ENCODE results near the gene NXPH2.

NXPH2 gene

GRCh38 chr2:138779781-138780445 is at the start of gene NXPH2:
NXPH2 (minus strand) TSS chr2:138780390; CDS start chr2:138780241, 149 bp downstream.
- no peak for DNase-seq (ENCODE audit: low read depth in 2 of 2)

- DNase-seq (ENCODE audit: low read depth in 2 of 2): peak in 1 of 2 donors; percentile 10
Measured at GRCh38 chr2:138829326-138829919, 49.2 kb upstream of the NXPH2 start.

GRCh38 chr2:138827426-138828054 is 47.4 kb upstream of the NXPH2 start:
- peak in 1 of 2 donors; percentile 10 for DNase-seq (ENCODE audit: low read depth in 2 of 2)

DNA sequence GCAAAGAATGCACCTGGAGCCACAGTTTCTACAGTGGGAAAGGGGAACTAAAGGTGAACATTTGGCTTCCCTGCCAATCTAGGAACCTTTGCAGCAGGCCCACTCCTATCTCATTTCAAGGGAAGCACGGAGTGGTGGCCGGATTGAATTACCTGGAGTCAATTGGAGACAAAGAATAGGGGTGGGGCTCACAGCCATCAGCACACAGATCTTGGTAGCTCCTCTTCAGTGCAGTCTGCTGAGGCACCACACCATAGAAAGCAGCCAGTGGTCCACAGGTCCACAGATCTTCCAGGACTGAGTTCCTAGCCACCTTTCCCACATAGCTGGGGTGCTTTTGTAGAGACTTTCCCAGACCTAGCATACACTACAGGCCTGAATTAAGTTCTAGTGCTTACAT is 43.5 kb upstream of the NXPH2 start:
- no peak for DNase-seq (ENCODE audit: low read depth in 2 of 2)

DNA sequence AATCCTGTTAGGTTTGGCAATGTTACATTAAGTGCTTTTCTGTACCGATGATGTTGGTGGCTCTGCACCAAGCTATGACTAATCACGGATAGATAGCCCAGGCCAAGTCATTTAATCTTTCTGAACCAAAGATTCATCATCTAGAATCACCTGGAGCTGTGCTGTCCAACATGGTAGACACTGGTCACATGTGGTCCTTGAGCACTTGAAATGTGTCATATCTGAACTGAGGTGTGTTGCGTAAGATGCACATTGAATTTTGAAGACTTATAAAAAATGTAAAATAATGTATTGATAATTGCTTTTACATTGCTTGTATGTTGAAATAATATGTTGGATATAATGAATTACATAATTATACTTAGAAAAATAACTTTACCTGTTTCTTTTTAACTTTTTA is 39.8 kb upstream of the NXPH2 start:
- DNase-seq (ENCODE audit: low read depth in 2 of 2): no peak

DNA sequence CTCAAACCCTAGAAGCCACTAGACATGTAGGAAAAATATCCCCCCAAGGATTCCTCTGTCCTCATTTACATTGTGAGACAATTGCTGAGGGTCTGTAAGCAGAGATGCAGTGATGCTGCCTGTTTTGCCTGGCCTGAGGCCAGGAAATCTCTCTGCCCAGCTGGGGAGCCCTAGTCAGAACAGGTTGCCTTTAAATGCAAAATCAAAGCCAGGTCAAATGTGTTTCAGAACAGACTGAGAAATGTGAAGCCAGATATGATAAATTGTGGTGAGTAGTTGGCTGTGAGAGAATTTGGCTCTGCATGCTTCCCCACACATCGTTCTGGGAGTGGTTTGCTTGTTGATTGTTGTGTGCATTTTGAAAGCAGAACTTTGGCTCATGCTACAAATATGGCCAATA is 38.4 kb upstream of the NXPH2 start:
- no peak for DNase-seq (ENCODE audit: low read depth in 2 of 2)

DNA sequence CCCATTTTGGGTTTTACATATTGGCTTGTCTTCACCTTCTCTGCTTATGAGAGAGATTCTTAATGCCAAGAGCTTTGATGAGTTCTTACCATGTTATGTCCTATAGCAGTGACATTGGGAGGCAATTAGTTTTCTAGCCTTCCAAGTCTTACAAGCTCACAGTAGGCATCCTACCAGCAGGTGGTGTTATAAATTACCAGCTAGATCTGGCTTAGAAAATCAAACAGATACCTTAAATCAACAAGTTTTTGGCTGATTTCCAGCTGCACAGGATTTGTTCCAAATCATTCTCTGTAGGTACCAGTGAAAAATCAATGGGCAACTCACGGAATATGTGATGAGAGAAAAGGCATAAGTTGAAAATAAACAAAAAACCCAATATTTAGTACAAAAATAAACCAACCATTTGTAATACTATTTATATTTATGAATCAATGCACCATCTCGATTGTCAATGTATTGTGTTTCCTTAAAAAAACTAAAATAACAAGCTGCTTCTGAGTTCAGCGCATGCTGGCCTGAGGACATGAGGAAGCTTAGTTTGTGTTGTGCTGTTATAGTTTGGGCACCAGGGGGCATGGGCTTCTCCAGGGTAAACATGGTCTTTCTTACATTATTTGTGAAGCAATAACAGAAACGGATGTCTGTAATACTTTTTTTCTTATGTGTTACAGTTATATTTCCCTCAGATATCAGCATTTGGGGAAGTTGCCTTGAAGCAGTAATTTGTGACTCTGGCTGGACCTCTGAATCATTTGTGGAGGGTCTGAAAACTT is 34.1 kb upstream of the NXPH2 start:
- DNase-seq (ENCODE audit: low read depth in 2 of 2): no peak

- DNase-seq (ENCODE audit: low read depth in 2 of 2): no peak
Measured at GRCh38 chr2:138811431-138811830, 31.2 kb upstream of the NXPH2 start.

DNA sequence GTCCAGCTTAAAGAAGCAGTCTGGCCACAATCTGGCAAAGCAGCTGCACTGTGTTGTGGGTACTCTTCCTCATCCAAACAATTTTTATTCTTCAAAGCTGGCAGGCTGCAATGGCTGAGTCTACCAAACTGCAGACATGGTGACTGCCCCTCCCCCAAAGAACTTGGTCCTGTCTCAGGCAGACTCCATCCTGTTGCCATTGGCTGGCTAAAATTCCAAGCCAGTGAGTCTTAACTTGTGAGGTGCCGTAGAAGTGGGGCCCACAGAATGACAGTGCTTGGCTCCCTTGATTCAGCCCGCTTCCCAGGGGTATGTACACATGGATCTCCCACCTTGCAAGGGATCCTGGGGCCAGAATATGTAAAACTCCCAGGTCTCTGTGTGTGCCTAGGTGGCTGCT is 14.5 kb upstream of the NXPH2 start:
- DNase-seq (ENCODE audit: low read depth in 2 of 2): no peak

GRCh38 chr2:138787053-138787666 is 7.0 kb upstream of the NXPH2 start:
- no peak for DNase-seq (ENCODE audit: low read depth in 2 of 2)

- DNase-seq (ENCODE audit: low read depth in 2 of 2): no peak
Measured at GRCh38 chr2:138782383-138782782, 2.2 kb upstream of the NXPH2 start.

DNA sequence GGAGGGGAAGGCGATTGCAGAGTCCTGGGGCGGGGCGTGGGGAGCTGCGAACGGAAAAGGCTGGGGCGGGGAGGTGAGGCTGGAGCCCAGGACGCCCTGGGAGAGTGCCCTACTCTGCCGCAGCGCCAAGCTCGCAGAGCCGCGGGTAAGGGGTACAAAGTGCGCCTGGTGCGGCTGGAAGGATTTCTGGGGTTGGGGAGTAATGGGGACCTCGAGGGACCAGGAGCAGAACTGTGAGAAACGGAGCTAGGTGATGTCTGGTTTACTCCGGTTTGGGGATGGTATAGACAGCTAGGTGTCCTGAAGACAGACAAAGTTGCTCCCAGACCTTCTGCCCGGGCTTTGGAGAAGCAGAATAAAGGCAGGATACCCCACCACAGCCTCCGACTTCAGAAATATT is 718 bp upstream of the NXPH2 start:
- no peak for DNase-seq (ENCODE audit: low read depth in 2 of 2)

GRCh38 chr2:138780446-138780880 is 273 bp upstream of the NXPH2 start:
- DNase-seq (ENCODE audit: low read depth in 2 of 2): no peak

DNA sequence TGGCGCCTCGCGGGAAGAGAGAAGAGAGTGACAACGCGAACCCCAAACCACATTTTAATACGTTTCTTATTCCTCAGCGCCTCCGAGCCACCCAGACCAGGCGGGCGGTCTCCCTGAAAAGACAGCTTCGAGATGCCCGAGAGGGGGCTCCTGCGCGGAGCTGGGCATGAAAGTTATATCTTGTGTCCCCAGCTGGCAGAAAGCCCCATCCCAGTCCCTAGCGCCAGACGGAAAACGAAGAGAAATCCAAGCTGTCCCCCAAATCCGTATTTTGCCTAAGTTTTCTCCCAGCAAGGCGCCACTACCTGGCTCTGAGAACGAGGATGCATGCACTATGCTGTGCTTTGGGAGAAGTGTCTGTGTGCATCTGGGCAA is 797 bp downstream of the NXPH2 start:
- DNase-seq (ENCODE audit: low read depth in 2 of 2): no peak

- no peak for DNase-seq (ENCODE audit: low read depth in 2 of 2)
Measured at GRCh38 chr2:138777996-138778395, 2.2 kb downstream of the NXPH2 start.

- DNase-seq (ENCODE audit: low read depth in 2 of 2): no peak
Measured at GRCh38 chr2:138775736-138776135, 4.5 kb downstream of the NXPH2 start.

GRCh38 chr2:138771534-138771933 is 8.7 kb downstream of the NXPH2 start:
- DNase-seq (ENCODE audit: low read depth in 2 of 2): no peak

GRCh38 chr2:138767101-138767500 is 13.1 kb downstream of the NXPH2 start:
- DNase-seq (ENCODE audit: low read depth in 2 of 2): no peak

GRCh38 chr2:138766464-138766863 is 13.7 kb downstream of the NXPH2 start:
- no peak for DNase-seq (ENCODE audit: low read depth in 2 of 2)

- no peak for DNase-seq (ENCODE audit: low read depth in 2 of 2)
Measured at GRCh38 chr2:138763971-138764370, 16.2 kb downstream of the NXPH2 start.

DNA sequence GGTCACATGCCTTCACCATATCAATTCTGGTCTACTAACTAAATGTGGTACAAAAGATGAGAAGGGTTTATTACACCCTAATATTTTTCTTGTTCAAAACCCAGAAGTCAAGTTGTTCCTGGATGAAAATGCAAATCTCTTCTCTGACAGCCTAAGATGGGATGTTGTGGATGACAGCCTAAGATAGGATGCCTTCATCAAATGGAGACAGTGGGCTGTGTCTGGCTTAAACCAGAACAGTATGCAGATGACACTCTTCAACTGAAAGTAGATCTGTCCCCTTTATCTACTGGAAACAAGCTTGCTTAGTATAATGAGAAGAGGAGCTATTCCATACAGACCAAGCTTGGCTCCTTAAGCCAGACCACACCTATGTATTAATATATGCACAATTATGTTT is 17.7 kb downstream of the NXPH2 start:
- no peak for DNase-seq (ENCODE audit: low read depth in 2 of 2)

GRCh38 chr2:138760676-138761075 is 19.5 kb downstream of the NXPH2 start:
- no peak for DNase-seq (ENCODE audit: low read depth in 2 of 2)

Data from activated CD4-positive, alpha-beta T cell treated with anti-CD3 and anti-CD28 coated beads for 24 hours (primary cell).